ENCODE results near the gene IAH1.

Gene IAH1

GRCh38 chr2:9474361-9475057, at the start of gene IAH1:
Gene IAH1 (plus strand): TSS chr2:9474551. CDS start chr2:9474567, 16 bp downstream.
- TF ChIP-seq EZH2phosphoT487 (IDR thresholded peaks at IDR 0.05; ENCODE audit: low read length) (no peak), CTCF (IDR thresholded peaks at IDR 0.05; ENCODE audit: low read length) (no peak), EZH2 (optimal IDR thresholded peaks at IDR 0.05; ENCODE audit: low read depth, low read length) (no peak)
- no peaks in the 10 kb centered on the region for H3K36me3 ChIP-seq (replicated peaks; ENCODE audit: insufficient read depth, low read length)
- peak within 1 kb of the TSS; percentile 72 for H3K9ac ChIP-seq (ENCODE audit: low read length)
- 0 out of 2 replicates have a peak, but pooled peaks cover 10% of the 10 kb centered on the region for H3F3A ChIP-seq (ENCODE audit: insufficient read depth, low read length)
- peak; percentile 62 for DNase-seq
- no peaks in the 10 kb centered on the region for H3K27me3 ChIP-seq (replicated peaks; ENCODE audit: insufficient read depth, low read length)
- no peaks in the 10 kb centered on the region for H4K20me1 ChIP-seq (ENCODE audit: insufficient read depth, low read length)
- no peaks in the 10 kb centered on the region for H3K79me2 ChIP-seq (ENCODE audit: low read length)
- no peaks in the 10 kb centered on the region for H3K9me2 ChIP-seq (replicated peaks; ENCODE audit: insufficient read depth, low read length)
- H3K4me3 ChIP-seq (ENCODE audit: low read length) = peak within 1 kb of the TSS; percentile 68
- H3K9me3 ChIP-seq (replicated peaks; ENCODE audit: insufficient read depth, low read length) = no peaks in the 10 kb centered on the region
- H3K4me2 ChIP-seq (ENCODE audit: low read depth, low read length) = peak within 1 kb of the TSS; percentile 87
- H3K27ac ChIP-seq (ENCODE audit: low read length) = no peak within 1 kb of the TSS; the same call in 1 of the 2 replicates
- H2AFZ ChIP-seq (ENCODE audit: low read length) = peak within 1 kb of the TSS; percentile 77
- no peaks in the 10 kb centered on the region for H3K4me1 ChIP-seq (ENCODE audit: low read length)

GRCh38 chr2:9428965-9429577, 45.3 kb upstream of the IAH1 start:
- Histone ChIP-seq H3K79me2 (ENCODE audit: low read length) (peaks cover 28% of the 10 kb centered on the region), H3K4me1 (ENCODE audit: low read length) (peaks cover 30% of the 10 kb centered on the region), H4K20me1 (ENCODE audit: insufficient read depth, low read length) (no peaks in the 10 kb centered on the region), H3K4me2 (ENCODE audit: low read depth, low read length) (no peak overlapping the region), H3K4me3 (ENCODE audit: low read length) (no peak overlapping the region), H3K9ac (ENCODE audit: low read length) (no peak overlapping the region), H3K27ac (ENCODE audit: low read length) (no peak overlapping the region), H3K9me2 (replicated peaks; ENCODE audit: insufficient read depth, low read length) (no peaks in the 10 kb centered on the region), H3K9me3 (replicated peaks; ENCODE audit: insufficient read depth, low read length) (no peaks in the 10 kb centered on the region), H3F3A (ENCODE audit: insufficient read depth, low read length) (peaks cover 16% of the 10 kb centered on the region), H2AFZ (ENCODE audit: low read length) (no peak overlapping the region), H3K36me3 (replicated peaks; ENCODE audit: insufficient read depth, low read length) (no peaks in the 10 kb centered on the region; the same call in 1 of the 2 replicates), H3K27me3 (replicated peaks; ENCODE audit: insufficient read depth, low read length) (no peaks in the 10 kb centered on the region)
- TF ChIP-seq EZH2 (optimal IDR thresholded peaks at IDR 0.05; ENCODE audit: low read depth, low read length) (no peak), CTCF (IDR thresholded peaks at IDR 0.05; ENCODE audit: low read length) (no peak), EZH2phosphoT487 (IDR thresholded peaks at IDR 0.05; ENCODE audit: low read length) (no peak)
- no peak for DNase-seq

GRCh38 chr2:9430316-9431293, 43.7 kb upstream of the IAH1 start:
- peak overlapping the region; percentile 29 for H3K4me2 ChIP-seq (ENCODE audit: low read depth, low read length)
- no peaks in the 10 kb centered on the region; the same call in 1 of the 2 replicates for H3K36me3 ChIP-seq (replicated peaks; ENCODE audit: insufficient read depth, low read length)

More at GRCh38 chr2:9430316-9431293, 43.7 kb upstream of the IAH1 start:
- H3K9me3 ChIP-seq (replicated peaks; ENCODE audit: insufficient read depth, low read length) = no peaks in the 10 kb centered on the region
- H3K9ac ChIP-seq (ENCODE audit: low read length) = no peak overlapping the region
- no peaks in the 10 kb centered on the region for H4K20me1 ChIP-seq (ENCODE audit: insufficient read depth, low read length)
- peaks cover 12% of the 10 kb centered on the region; the same call in 1 of the 2 replicates for H3K79me2 ChIP-seq (ENCODE audit: low read length)
- no peak overlapping the region for H3K4me3 ChIP-seq (ENCODE audit: low read length)
- peaks cover 16% of the 10 kb centered on the region for H3F3A ChIP-seq (ENCODE audit: insufficient read depth, low read length)
- H3K4me1 ChIP-seq (ENCODE audit: low read length) = peaks cover 20% of the 10 kb centered on the region
- no peaks in the 10 kb centered on the region for H3K27me3 ChIP-seq (replicated peaks; ENCODE audit: insufficient read depth, low read length)
- no peak for DNase-seq
- H3K9me2 ChIP-seq (replicated peaks; ENCODE audit: insufficient read depth, low read length) = no peaks in the 10 kb centered on the region
- H3K27ac ChIP-seq (ENCODE audit: low read length) = peak overlapping the region; percentile 48; the same call in 1 of the 2 replicates
- TF ChIP-seq EZH2 (optimal IDR thresholded peaks at IDR 0.05; ENCODE audit: low read depth, low read length) (no peak), CTCF (IDR thresholded peaks at IDR 0.05; ENCODE audit: low read length) (no peak), EZH2phosphoT487 (IDR thresholded peaks at IDR 0.05; ENCODE audit: low read length) (no peak)
- H2AFZ ChIP-seq (ENCODE audit: low read length) = no peak overlapping the region

Data from MM.1S (cell line).